Activated naive CD8-positive, alpha-beta T cell treated with anti-CD3 and anti-CD28 coated beads, Interleukin-2, amount 50 U/mL, for 24 hours (primary cell): ENCODE results near the gene VMP1.
"Not testable (repeated sequence)": the region's sequence is repeated elsewhere in the genome, so short reads cannot be mapped to it uniquely, and the experiment has no call there.

Experiments
- ATAC-seq: fragments of 150-1000 bp; cut with Tn5 transposase; one replicate; pipeline ENCODE4 v1.10.0; 2021
- DNase-seq: peaks from one replicate; pipeline ENCODE4 v3.0.0; 2021
- H3K27ac Mint-ChIP-seq: one replicate; pipeline ENCODE4 v1.8.0; 2021; ENCODE audit warnings: mild to moderate bottlenecking, mixed read lengths
- H3K27me3 Mint-ChIP-seq: one replicate; pipeline ENCODE4 v1.8.0; 2021; ENCODE audit warnings: mixed read lengths
- H3K36me3 Mint-ChIP-seq: one replicate; pipeline ENCODE4 v1.8.0; 2021; ENCODE audit warnings: low read depth, mixed read lengths
- H3K4me1 Mint-ChIP-seq: one replicate; pipeline ENCODE4 v1.8.0; 2021; ENCODE audit warnings: mixed read lengths
- H3K4me3 Mint-ChIP-seq: one replicate; pipeline ENCODE4 v1.8.0; 2021; ENCODE audit warnings: mild to moderate bottlenecking, moderate library complexity, mixed read lengths
- H3K9me3 Mint-ChIP-seq: one replicate; pipeline ENCODE4 v1.8.0; 2021; ENCODE audit warnings: mixed read lengths

Gene VMP1

DNA sequence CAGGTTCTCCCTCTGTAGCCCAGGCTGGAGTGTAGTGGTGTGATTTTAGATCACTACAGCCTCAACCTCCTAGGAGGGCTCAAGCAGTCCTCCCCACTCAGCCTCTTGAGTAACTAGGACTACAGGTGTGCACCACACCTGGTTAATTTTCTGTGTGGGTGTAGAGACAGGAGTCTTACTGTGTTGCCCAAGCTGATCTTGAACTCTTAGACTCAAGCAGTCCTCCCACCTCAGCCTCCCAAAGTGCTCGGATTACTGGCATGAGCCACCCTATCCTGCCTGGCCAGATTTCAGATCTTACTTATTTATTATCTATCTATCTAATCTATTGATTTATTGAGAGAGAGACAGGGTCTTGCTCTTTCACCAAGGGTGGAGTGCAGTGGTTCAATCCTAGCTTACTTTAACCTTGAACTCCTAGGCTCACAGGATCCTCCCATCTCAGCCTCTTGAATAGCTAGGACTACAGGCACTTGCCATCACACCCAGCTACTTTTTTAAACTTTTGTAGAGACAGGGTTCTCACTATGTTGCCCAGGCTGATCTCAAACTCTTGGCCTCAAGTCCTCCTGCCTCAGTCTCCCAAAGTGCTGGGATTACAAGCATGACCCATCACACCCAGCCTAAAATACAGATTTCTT is 123.5 kb downstream of the VMP1 start:
- H3K4me3 Mint-ChIP-seq = peak overlapping the region; percentile 83
- ATAC-seq (no peak), DNase-seq (no peak)
- H3K27ac Mint-ChIP-seq = peak overlapping the region; percentile 98
- H3K9me3 Mint-ChIP-seq = no peaks in the 10 kb centered on the region
- peaks cover 83% of the 10 kb centered on the region for H3K4me1 Mint-ChIP-seq
- H3K27me3 Mint-ChIP-seq = no peaks in the 10 kb centered on the region
- peaks cover 30% of the 10 kb centered on the region for H3K36me3 Mint-ChIP-seq

DNA sequence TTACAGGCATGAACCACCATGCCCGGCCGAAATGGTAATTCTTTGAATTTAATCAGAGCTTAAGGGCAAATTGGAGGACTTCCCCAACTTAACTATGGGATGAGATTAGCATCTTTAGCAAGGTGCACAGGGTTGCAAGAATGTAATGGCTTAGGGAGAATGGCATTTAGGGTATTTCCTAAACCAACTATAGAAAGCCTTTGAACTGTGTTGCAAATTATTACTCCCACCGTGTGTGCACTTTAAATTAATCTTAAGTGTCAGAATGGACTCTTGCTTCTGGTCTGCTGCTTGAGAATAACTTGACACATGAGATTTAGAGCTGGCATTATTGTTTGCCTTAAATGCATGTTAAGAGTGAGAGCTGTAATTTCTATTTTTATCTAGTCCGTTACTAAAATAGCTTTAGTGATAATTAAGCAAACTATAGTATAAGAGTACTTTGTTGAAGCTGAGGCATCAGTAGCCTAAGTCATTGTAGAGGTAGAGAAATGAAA is 125.5 kb downstream of the VMP1 start:
- peak overlapping the region; percentile 83 for H3K27ac Mint-ChIP-seq
- H3K4me1 Mint-ChIP-seq = peaks cover 80% of the 10 kb centered on the region
- H3K36me3 Mint-ChIP-seq = peaks cover 27% of the 10 kb centered on the region
- ATAC-seq = peak; percentile 9
- peaks cover 2% of the 10 kb centered on the region for H3K27me3 Mint-ChIP-seq
- H3K9me3 Mint-ChIP-seq = no peaks in the 10 kb centered on the region
- no peak for DNase-seq
- H3K4me3 Mint-ChIP-seq = peak overlapping the region; percentile 44

DNA sequence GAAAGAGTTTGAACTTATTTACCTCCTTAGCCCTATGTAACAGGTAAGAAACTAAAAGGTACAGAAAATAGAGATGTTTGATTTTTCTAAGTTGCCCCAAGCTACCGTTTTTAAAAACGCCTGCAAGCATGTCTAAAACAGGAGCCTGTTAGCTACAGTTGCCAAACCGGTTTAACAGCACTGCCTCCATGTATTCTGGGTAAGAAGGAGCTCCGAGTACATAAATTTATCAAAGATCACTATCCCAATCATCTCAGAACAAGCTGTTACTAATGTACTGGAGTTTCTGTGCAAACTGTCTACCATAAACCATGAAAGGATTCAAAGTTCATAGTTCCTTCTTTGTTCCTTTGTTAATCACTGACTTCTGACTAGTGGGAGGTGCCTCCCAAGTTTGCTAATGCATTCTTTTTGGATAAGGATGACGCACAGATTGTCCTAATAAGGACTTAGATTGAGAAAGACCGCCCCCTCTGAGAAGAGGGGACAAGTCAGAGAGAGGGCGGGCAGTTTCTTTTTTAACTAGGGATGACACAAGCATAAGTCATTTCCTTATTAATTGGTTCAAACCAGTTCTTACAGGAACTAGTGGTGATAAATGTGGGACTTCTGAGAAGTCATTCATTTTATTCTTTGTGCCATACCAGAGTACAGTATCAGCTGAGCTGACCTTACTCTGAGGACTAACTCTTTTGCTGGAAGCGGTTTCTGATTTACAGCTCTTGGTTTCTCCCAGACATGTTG is 130.0 kb downstream of the VMP1 start:
- ATAC-seq (peak; percentile 88), DNase-seq (peak; percentile 49)
- peaks cover 7% of the 10 kb centered on the region for H3K27me3 Mint-ChIP-seq
- H3K36me3 Mint-ChIP-seq = peaks cover 60% of the 10 kb centered on the region
- H3K4me3 Mint-ChIP-seq = peak overlapping the region; percentile 92
- H3K9me3 Mint-ChIP-seq = no peaks in the 10 kb centered on the region
- H3K4me1 Mint-ChIP-seq = peaks cover 71% of the 10 kb centered on the region
- peak overlapping the region; percentile 100 for H3K27ac Mint-ChIP-seq

DNA sequence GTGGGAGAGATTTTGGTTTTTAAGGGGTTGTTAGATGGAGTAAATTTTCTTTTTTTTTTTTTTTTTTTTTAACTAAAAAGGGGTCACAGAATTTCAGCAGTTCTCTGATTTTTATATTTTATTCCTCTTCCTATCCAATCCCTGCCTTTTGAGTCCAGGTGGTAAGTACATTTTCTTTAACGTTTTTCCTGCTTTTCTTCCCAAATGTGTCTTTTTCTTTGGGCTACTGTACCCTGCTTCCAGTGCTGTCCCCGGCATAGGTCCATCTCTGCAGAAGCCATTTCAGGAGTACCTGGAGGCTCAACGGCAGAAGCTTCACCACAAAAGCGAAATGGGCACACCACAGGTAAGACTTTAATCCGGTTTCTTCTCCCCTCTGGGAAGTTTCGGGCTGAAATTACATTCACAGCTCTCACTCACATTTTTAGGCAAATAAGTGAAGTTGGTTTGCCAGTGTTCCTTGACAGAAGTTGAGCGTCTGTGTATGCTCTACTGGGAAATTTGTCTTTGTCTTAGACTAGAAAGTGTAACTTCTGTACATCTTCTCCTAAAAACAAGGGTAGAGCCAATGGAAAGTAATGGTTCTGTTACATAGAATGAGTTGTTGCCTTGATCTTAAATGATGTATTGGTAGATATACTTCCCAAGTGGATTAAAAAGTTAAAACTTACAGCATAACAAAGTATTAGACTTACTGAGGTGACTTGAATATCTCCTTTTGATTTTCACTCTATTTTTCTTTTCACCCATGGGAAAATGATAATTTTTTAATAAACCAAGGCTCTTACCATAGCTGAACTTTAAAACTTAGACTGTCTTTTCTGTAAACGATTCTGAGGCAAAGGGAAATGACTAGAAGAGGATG is 130.8 kb downstream of the VMP1 start:
- Mint-ChIP-seq H3K4me1 (peaks cover 71% of the 10 kb centered on the region), H3K36me3 (peaks cover 67% of the 10 kb centered on the region), H3K4me3 (peak overlapping the region; percentile 92), H3K27ac (peak overlapping the region; percentile 100), H3K27me3 (peaks cover 7% of the 10 kb centered on the region), H3K9me3 (no peaks in the 10 kb centered on the region)
- ATAC-seq = no peak
- DNase-seq = no peak

DNA sequence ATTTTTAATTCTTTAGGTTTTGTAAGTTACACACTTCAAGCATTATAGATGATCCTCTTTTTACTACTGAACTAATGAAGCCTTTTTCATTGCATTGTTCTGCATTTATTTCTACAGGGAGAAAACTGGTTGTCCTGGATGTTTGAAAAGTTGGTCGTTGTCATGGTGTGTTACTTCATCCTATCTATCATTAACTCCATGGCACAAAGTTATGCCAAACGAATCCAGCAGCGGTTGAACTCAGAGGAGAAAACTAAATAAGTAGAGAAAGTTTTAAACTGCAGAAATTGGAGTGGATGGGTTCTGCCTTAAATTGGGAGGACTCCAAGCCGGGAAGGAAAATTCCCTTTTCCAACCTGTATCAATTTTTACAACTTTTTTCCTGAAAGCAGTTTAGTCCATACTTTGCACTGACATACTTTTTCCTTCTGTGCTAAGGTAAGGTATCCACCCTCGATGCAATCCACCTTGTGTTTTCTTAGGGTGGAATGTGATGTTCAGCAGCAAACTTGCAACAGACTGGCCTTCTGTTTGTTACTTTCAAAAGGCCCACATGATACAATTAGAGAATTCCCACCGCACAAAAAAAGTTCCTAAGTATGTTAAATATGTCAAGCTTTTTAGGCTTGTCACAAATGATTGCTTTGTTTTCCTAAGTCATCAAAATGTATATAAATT is 132.3 kb downstream of the VMP1 start:
- peak overlapping the region; percentile 100 for H3K27ac Mint-ChIP-seq
- ATAC-seq (no peak), DNase-seq (no peak)
- peaks cover 75% of the 10 kb centered on the region for H3K4me1 Mint-ChIP-seq
- peaks cover 7% of the 10 kb centered on the region for H3K27me3 Mint-ChIP-seq
- H3K4me3 Mint-ChIP-seq = peak overlapping the region; percentile 92
- H3K36me3 Mint-ChIP-seq = peaks cover 64% of the 10 kb centered on the region
- H3K9me3 Mint-ChIP-seq = no peaks in the 10 kb centered on the region

DNA sequence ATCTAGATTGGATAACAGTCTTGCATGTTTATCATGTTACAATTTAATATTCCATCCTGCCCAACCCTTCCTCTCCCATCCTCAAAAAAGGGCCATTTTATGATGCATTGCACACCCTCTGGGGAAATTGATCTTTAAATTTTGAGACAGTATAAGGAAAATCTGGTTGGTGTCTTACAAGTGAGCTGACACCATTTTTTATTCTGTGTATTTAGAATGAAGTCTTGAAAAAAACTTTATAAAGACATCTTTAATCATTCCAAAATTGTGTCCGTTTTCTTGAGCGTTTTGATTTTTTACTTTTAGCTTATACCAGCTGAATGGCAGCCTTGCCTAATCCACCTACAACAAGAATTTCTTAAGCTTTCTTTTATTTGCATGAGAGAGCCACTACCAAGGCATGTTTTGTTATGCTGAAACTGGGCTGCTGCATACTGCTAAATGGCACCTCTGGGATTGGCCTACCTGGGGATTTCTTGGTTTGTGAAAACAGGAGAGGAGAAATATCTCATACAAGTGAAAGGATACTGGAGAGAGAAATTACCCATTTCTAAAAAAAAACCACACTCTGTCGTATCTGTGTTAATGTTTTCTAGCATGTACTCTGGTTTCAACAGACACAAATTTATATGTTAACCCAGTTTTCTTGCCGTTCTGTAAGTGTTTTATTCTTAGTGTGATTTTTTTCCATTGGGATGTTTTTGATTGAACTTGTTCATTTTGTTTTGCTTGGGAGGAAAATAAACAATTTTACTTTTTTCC is 133.1 kb downstream of the VMP1 start:
- H3K27ac Mint-ChIP-seq = peak overlapping the region; percentile 100
- no peaks in the 10 kb centered on the region for H3K9me3 Mint-ChIP-seq
- H3K27me3 Mint-ChIP-seq = peaks cover 7% of the 10 kb centered on the region
- H3K4me3 Mint-ChIP-seq = peak overlapping the region; percentile 92
- H3K4me1 Mint-ChIP-seq = peaks cover 82% of the 10 kb centered on the region
- ATAC-seq (no peak), DNase-seq (no peak)
- H3K36me3 Mint-ChIP-seq = peaks cover 64% of the 10 kb centered on the region

DNA sequence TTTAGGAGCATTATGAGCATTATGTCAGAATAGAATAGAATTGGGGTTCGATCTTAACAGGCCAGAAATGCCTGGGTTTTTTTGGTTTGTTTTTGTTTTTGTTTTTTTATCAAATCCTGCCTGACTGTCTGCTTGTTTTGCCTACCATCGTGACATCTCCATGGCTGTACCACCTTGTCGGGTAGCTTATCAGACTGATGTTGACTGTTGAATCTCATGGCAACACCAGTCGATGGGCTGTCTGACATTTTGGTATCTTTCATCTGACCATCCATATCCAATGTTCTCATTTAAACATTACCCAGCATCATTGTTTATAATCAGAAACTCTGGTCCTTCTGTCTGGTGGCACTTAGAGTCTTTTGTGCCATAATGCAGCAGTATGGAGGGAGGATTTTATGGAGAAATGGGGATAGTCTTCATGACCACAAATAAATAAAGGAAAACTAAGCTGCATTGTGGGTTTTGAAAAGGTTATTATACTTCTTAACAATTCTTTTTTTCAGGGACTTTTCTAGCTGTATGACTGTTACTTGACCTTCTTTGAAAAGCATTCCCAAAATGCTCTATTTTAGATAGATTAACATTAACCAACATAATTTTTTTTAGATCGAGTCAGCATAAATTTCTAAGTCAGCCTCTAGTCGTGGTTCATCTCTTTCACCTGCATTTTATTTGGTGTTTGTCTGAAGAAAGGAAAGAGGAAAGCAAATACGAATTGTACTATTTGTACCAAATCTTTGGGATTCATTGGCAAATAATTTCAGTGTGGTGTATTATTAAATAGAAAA is 133.8 kb downstream of the VMP1 start:
- ATAC-seq, H3K27me3 Mint-ChIP-seq, H3K9me3 Mint-ChIP-seq, DNase-seq: not testable (repeated sequence)
- peaks cover 85% of the 10 kb centered on the region for H3K4me1 Mint-ChIP-seq
- peak overlapping the region; percentile 100 for H3K27ac Mint-ChIP-seq
- H3K4me3 Mint-ChIP-seq = peak overlapping the region; percentile 92
- H3K36me3 Mint-ChIP-seq = peaks cover 62% of the 10 kb centered on the region

DNA sequence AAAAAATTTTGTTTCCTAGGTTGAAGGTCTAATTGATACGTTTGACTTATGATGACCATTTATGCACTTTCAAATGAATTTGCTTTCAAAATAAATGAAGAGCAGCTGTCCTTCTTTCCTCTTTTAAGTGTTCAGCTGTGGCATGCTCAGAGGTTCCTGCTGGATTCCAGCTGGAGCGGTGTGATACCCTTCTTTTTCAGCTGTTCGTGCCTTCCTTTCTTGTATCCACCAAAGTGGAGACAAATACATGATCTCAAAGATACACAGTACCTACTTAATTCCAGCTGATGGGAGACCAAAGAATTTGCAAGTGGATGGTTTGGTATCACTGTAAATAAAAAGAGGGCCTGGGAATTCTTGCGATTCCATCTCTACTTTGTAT is 134.4 kb downstream of the VMP1 start:
- Mint-ChIP-seq H3K27ac (peak overlapping the region; percentile 100), H3K4me1 (peaks cover 85% of the 10 kb centered on the region), H3K4me3 (peak overlapping the region; percentile 92), H3K36me3 (peaks cover 62% of the 10 kb centered on the region)
- H3K27me3 Mint-ChIP-seq, DNase-seq, ATAC-seq, H3K9me3 Mint-ChIP-seq: not testable (repeated sequence)

DNA sequence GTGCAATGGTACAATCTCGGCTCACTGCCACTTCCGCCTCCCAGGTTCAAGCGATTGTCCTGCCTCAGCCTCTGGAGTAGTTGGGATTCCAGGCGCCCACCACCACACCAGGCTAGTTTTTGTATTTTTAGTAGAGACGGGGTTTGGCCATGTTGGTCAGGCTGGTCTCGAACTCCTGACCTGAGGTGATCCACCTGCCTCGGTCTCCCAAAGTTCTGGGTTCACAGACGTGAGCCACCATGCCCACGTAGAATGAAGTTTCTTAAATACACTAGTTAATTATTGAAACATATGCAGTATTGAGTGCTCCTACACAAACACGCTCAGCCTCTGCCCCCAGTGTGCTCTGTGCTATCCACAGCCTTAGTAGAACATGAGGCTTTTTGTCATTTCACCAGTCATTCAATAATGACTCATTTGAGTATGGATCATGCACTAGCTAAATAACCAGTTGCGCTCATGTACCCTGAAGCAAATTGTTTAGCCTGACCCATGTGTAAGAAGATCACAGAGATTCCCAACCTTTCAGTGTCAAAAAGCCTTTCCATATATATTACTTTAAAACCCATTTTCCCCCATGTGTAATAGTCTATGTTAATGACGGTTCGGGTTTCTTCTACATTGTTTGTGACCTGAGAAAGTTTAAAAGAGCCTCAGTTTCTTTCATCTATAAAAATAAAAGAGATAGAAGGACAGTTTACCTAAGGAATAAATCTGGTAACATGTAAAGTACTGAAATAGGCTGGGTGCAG is 135.6 kb downstream of the VMP1 start:
- DNase-seq (peak; percentile 71), ATAC-seq (peak; percentile 85)
- peak overlapping the region; percentile 92 for H3K4me3 Mint-ChIP-seq
- peaks cover 88% of the 10 kb centered on the region for H3K4me1 Mint-ChIP-seq
- peaks cover 51% of the 10 kb centered on the region for H3K36me3 Mint-ChIP-seq
- H3K27ac Mint-ChIP-seq = peak overlapping the region; percentile 100
- H3K27me3 Mint-ChIP-seq = peaks cover 4% of the 10 kb centered on the region
- no peaks in the 10 kb centered on the region for H3K9me3 Mint-ChIP-seq

DNA sequence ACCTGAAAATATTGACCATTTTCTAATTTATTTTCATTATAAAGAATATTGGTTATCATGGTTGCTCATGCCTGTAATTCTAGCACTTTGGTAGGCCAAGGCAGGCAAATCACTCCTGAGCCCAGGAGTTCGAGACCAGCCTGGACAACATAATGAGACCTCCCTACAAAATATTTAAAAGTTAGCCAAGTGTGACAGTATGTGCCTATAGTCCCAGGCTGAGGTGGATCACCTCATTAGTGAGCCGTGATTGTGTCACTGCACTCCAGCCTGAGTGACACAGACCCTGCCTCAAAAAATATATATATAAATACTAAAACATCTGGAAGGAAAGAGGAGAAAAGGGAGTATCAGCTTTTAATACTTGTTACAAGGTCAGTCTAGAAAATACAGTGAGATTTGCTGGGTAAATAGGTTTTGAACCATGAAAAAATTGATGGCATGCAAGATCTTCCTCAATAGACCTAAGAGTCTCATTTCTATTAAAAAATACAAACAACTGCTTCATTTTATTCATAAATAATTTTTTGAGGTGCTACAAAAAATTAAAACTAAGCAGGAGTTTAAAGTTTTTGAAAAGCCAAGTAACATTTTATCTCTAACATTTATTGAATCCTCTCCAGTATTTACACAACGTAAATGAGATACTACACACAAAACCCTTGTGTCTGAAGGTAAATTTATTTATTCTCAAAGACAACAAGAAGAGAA is 137.6 kb downstream of the VMP1 start:
- peaks cover 31% of the 10 kb centered on the region for H3K36me3 Mint-ChIP-seq
- peaks cover 96% of the 10 kb centered on the region for H3K4me1 Mint-ChIP-seq
- no peaks in the 10 kb centered on the region for H3K9me3 Mint-ChIP-seq
- no peaks in the 10 kb centered on the region for H3K27me3 Mint-ChIP-seq
- peak overlapping the region; percentile 3 for H3K4me3 Mint-ChIP-seq
- H3K27ac Mint-ChIP-seq = peak overlapping the region; percentile 100
- ATAC-seq (no peak), DNase-seq (no peak)

DNA sequence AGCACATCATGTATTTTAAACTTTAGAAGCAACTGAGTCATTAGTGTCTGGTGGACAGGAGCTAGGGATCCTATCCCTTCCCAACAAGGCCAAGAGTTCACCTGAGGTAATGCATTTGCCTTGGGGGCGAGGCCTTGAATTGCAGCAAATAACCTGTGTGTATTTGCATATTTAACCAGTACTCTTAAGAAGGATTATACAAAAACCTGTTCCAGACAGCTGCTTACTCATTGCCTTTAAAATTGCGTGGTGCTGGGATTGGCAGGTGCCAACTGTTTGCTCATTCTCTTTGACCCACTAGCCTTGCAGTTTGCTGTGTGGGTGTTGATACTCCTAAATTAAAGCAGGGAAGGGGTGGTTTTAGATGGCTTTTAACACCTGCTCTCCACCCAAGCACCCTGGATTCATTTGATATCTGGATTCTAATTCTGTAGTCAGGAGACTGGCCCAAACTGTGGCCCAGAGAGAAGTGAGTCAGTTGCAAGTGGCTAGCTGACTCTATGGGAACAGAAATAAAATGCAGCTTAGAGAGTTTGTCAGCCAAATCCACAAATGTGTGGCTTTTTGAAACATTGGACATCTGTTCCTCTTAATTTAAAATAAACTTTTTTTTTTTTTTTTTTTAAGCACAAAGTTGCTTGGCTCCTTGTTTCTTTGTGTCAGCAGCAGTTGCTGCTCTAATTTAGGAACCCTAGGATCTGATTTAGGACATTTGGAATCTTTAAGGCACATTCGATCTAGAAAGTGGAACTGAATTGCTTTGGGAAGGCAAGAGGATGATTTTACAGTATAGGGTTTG is 138.3 kb downstream of the VMP1 start:
- H3K9me3 Mint-ChIP-seq = no peaks in the 10 kb centered on the region
- peaks cover 88% of the 10 kb centered on the region for H3K4me1 Mint-ChIP-seq
- peak overlapping the region; percentile 48 for H3K4me3 Mint-ChIP-seq
- H3K27ac Mint-ChIP-seq = peak overlapping the region; percentile 100
- peaks cover 24% of the 10 kb centered on the region for H3K36me3 Mint-ChIP-seq
- ATAC-seq (peak; percentile 12), DNase-seq (peak; percentile 40)
- no peaks in the 10 kb centered on the region for H3K27me3 Mint-ChIP-seq
